ENCODE data around the gene RIT1. TPM values are rescaled to one million over a fixed set of nuclear protein-coding genes. Genes with fewer than 3 reads are reported as not detected.

Gene RIT1
- total and polyA plus RNA-seq, 9 donors = 8.6 to 26.9 (median 21.0) TPM

- no peaks in the 10 kb centered on the region for H3K9me3 ChIP-seq
- TF ChIP-seq EP300 (IDR thresholded peaks at IDR 0.05) = no peak
- TF ChIP-seq, protein P1, sequence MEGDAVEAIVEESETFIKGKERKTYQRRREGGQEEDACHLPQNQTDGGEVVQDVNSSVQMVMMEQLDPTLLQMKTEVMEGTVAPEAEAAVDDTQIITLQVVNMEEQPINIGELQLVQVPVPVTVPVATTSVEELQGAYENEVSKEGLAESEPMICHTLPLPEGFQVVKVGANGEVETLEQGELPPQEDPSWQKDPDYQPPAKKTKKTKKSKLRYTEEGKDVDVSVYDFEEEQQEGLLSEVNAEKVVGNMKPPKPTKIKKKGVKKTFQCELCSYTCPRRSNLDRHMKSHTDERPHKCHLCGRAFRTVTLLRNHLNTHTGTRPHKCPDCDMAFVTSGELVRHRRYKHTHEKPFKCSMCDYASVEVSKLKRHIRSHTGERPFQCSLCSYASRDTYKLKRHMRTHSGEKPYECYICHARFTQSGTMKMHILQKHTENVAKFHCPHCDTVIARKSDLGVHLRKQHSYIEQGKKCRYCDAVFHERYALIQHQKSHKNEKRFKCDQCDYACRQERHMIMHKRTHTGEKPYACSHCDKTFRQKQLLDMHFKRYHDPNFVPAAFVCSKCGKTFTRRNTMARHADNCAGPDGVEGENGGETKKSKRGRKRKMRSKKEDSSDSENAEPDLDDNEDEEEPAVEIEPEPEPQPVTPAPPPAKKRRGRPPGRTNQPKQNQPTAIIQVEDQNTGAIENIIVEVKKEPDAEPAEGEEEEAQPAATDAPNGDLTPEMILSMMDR (IDR thresholded peaks at IDR 0.05) = no peak
- no peak for TF ChIP-seq POLR2A (IDR thresholded peaks at IDR 0.05)
- no peaks in the 10 kb centered on the region for H3K27me3 ChIP-seq
- 38 to 54% (median 45%) methylated on average over 12 of the region's 12 CpGs for WGBS, 3 donors
- no peaks in the 10 kb centered on the region for H3K36me3 ChIP-seq
- H3K27ac ChIP-seq = peak overlapping the region; percentile 59 to 88
- intact Hi-C loops (cut with DNase I) = no loop called here
- peak overlapping the region; percentile 45 for H3K4me3 ChIP-seq
- DNase-seq = peak; percentile 43 to 64 (median 47)
- H3K4me1 ChIP-seq (ENCODE audit: insufficient read depth) = peaks cover 7% of the 10 kb centered on the region
Observed at GRCh38 chr1:155858800-155859233, 52.3 kb downstream of the RIT1 start.

DNA sequence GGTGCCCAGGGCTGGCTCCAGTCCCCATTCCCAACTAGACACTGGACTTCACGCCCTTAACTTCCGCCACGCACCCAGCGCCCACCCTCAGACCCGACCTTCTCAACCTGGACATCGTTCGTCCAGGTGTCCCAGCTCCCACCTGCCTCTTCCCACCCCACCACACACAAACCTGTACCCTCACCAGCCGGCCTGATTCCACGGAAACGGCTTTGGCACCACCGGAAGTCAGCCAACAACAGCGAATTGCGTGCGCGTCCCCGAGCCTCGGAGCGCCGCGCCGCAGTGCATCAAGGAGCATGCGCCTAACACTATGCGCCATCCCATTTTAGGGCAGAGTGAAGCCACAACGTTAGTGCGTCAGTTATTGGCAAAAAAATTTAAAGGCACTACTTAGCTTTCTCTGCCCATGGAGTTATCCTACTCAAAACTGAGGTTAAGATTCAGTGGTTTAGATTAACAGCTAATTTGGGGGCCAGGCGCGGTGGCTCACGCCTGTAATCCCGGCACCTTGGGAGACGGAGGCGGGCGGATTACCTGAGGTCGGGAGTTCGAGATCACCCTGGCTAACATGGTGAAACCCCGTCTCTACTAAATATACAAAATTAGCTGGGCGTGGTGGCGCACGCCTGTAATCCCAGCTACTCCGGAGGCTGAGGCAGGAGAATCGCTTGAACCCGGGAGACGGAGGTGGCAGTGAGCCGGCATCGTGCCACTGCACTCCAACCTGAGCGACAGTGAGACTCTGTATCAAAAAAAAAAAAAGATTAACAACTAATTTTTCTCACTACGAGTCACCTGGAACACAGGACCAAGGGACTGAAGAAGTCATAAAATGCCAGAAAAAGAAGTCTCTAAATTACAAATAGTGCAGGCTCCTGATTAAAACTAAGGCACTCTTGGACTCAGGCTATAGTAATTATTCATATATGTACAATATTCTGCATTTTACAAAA lies 53.9 kb downstream of the RIT1 start, which contains the start of gene GON4L:
TSS of gene GON4L (minus strand) at position 240 of the 956 bp plus-strand sequence. CDS start 3,434 bp downstream, outside the sequence.
- TF ChIP-seq POLR2A (IDR thresholded peaks at IDR 0.05) = peak; percentile 52
- TF ChIP-seq, protein P1 (IDR thresholded peaks at IDR 0.05) = no peak
- WGBS, 3 donors = 10 to 16% (median 15%) methylated on average over 45 to 46 of the region's 46 CpGs
- Histone ChIP-seq H3K36me3 (no peaks in the 10 kb centered on the region), H3K9me3 (no peaks in the 10 kb centered on the region), H3K27me3 (no peaks in the 10 kb centered on the region), H3K4me1 (ENCODE audit: insufficient read depth) (peaks cover 8% of the 10 kb centered on the region), H3K4me3 (peak within 1 kb of the TSS; percentile 82), H3K27ac (peak within 1 kb of the TSS; percentile 11 to 70)
- peak; percentile 85 to 91 (median 88) for DNase-seq
- intact Hi-C loops (cut with DNase I) = no loop called here

DNA sequence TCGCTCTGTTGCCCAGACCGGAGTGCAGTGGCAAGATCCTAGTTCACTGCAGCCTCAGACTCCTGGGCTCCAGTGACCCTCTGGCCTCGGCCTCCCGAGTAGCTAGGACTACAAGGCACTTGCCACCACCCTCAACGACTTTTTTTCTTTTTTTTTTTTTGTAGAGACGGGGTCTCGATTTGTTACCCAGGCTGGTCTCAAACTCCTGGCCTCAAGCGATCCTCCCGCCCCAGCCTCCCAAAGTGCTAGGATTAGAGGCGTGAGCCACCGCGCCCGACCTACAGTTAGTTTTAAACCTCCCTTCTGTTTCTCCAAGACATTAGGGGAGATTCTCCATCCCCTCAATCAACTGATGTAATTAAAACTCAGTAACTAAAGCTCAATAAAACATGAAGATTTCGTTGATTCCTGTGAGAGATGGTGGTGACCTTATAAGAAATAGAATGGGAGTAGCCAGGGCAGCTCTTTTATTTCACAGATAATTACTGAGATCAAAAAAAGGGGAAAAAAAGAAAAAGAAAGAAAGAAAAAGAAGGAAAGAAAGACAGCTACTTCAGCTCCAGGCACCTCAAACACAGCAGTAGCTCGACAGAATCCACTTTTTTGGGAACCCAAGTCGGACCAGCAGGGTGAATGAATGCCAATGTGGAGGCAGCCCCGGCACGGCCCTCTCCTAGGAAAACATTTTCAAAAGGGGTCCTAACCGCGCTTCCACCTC lies 54.7 kb downstream of the RIT1 start:
- DNase-seq = peak in 1 of 5 donors; percentile 26
- WGBS, 3 donors = 45 to 51% (median 48%) methylated on average over 20 of the region's 20 CpGs
- no peaks in the 10 kb centered on the region for H3K36me3 ChIP-seq
- H3K4me1 ChIP-seq (ENCODE audit: insufficient read depth) = peaks cover 8% of the 10 kb centered on the region
- H3K27ac ChIP-seq = peak overlapping the region; percentile 11 to 70
- no peaks in the 10 kb centered on the region for H3K9me3 ChIP-seq
- H3K27me3 ChIP-seq = no peaks in the 10 kb centered on the region
- intact Hi-C loops (cut with DNase I) = no loop called here
- peak overlapping the region; percentile 82 for H3K4me3 ChIP-seq
- TF ChIP-seq, protein P1 (IDR thresholded peaks at IDR 0.05) = no peak
- TF ChIP-seq POLR2A (IDR thresholded peaks at IDR 0.05) = no peak
- no peak for TF ChIP-seq EP300 (IDR thresholded peaks at IDR 0.05)

GRCh38 chr1:155850345-155850744 lies 60.8 kb downstream of the RIT1 start:
- no peak for DNase-seq
- H3K27ac ChIP-seq = no peak overlapping the region
- TF ChIP-seq EP300 (IDR thresholded peaks at IDR 0.05) = no peak
- no peak for TF ChIP-seq POLR2A (IDR thresholded peaks at IDR 0.05)
- TF ChIP-seq, protein P1 (IDR thresholded peaks at IDR 0.05) = no peak
- H3K4me1 ChIP-seq (ENCODE audit: insufficient read depth) = peaks cover 1% of the 10 kb centered on the region
- 80 to 82% (median 81%) methylated on average over 3 of the region's 3 CpGs for WGBS, 3 donors
- H3K4me3 ChIP-seq = no peak overlapping the region
- H3K27me3 ChIP-seq = no peaks in the 10 kb centered on the region
- intact Hi-C loops (cut with DNase I) = no loop called here
- H3K36me3 ChIP-seq = no peaks in the 10 kb centered on the region
- no peaks in the 10 kb centered on the region for H3K9me3 ChIP-seq
